Neuronal stem cell (in vitro differentiated cells): ENCODE measurements around the gene SLC26A11.

Experiments
- DNase-seq: peaks from one replicate; pipeline ENCODE4 v3.0.0-alpha.2; 2013; ENCODE audit warnings: low spot score
- H2AFZ ChIP-seq: one replicate; pipeline ENCODE4 v1.6.1; 2013; ENCODE audit warnings: mild to moderate bottlenecking, low read length, inconsistent platforms
- H2AK5ac ChIP-seq: 2 replicates; pipeline ENCODE4 v1.6.1; 2013; ENCODE audit warnings: low read depth, mild to moderate bottlenecking, inconsistent platforms, low read length, moderate library complexity, mixed read lengths
- H2BK120ac ChIP-seq: 2 replicates; pipeline ENCODE4 v1.6.1; 2013; ENCODE audit warnings: low read depth, mild to moderate bottlenecking, inconsistent platforms, low read length, moderate library complexity, mixed read lengths
- H2BK12ac ChIP-seq: one replicate; pipeline ENCODE4 v1.6.1; 2013; ENCODE audit warnings: low read length, inconsistent platforms
- H2BK15ac ChIP-seq: 2 replicates; pipeline ENCODE4 v1.6.1; 2013; ENCODE audit warnings: mild to moderate bottlenecking, low read length, inconsistent platforms, mixed read lengths
- H2BK5ac ChIP-seq: one replicate; pipeline ENCODE4 v1.6.1; 2013; ENCODE audit warnings: inconsistent platforms, mild to moderate bottlenecking, low read length, moderate library complexity
- H3K14ac ChIP-seq: one replicate; pipeline ENCODE4 v1.6.1; 2013; ENCODE audit warnings: low read length, inconsistent platforms
- H3K18ac ChIP-seq: 2 replicates; pipeline ENCODE4 v1.6.1; 2013; ENCODE audit warnings: low read length, inconsistent platforms
- H3K23ac ChIP-seq: 2 replicates; pipeline ENCODE4 v1.6.1; 2013; ENCODE audit warnings: low read depth, mild to moderate bottlenecking, mixed read lengths, low read length, inconsistent platforms; ENCODE audit not compliant: poor library complexity
- H3K27ac ChIP-seq: replicated peaks from 3 replicates; pipeline ENCODE4 v1.5.1; 2013; ENCODE audit warnings: low read length, inconsistent platforms
- H3K27me3 ChIP-seq, 3 experiments: 2 replicates each; pipeline ENCODE4 v1.6.1; 2013; ENCODE audit warnings: low read length in 3 of 3, mild to moderate bottlenecking in 2 of 3, inconsistent platforms in 1 of 3, low read depth in 1 of 3, mixed read lengths in 1 of 3, moderate library complexity in 1 of 3; ENCODE audit not compliant: control insufficient read depth in 3 of 3, insufficient read depth in 3 of 3
- H3K36me3 ChIP-seq, 2 donors: replicated peaks in 1 of 2; 2 replicates each; pipeline ENCODE4 v1.6.1; 2013; ENCODE audit warnings: low read length in 2 of 2; ENCODE audit not compliant: control insufficient read depth in 2 of 2, insufficient read depth in 2 of 2
- H3K4ac ChIP-seq: 2 replicates; pipeline ENCODE4 v1.6.1; 2013; ENCODE audit warnings: inconsistent platforms, mild to moderate bottlenecking, low read length, moderate library complexity
- H3K4me1 ChIP-seq, 2 donors: 1 replicate in 1 of 2; 2 replicates in 1 of 2; pipeline ENCODE4 v1.6.1; 2013; ENCODE audit warnings: low read length in 2 of 2, low read depth in 1 of 2; ENCODE audit not compliant: control insufficient read depth in 2 of 2, insufficient read depth in 1 of 2
- H3K4me2 ChIP-seq: one replicate; pipeline ENCODE4 v1.6.1; 2013; ENCODE audit warnings: mild to moderate bottlenecking, low read length, inconsistent platforms; ENCODE audit not compliant: insufficient read depth, poor library complexity, severe bottlenecking
- H3K4me3 ChIP-seq, 2 donors: 2 replicates each; pipeline ENCODE4 v1.5.1; 2013; ENCODE audit warnings: low read length in 2 of 2, mild to moderate bottlenecking in 2 of 2, inconsistent platforms in 1 of 2, moderate library complexity in 1 of 2
- H3K79me1 ChIP-seq: one replicate; pipeline ENCODE4 v1.6.1; 2013; ENCODE audit warnings: low read depth, mild to moderate bottlenecking, inconsistent platforms, low read length, moderate library complexity
- H3K9ac ChIP-seq: one replicate; pipeline ENCODE4 v1.6.1; 2013; ENCODE audit warnings: mild to moderate bottlenecking, low read depth, low read length, inconsistent platforms; ENCODE audit not compliant: poor library complexity
- H3K9me3 ChIP-seq, 2 donors: replicated peaks in 1 of 2; 2 replicates each; pipeline versions ENCODE3 to v1.6.1; 2013; ENCODE audit warnings: low read length in 2 of 2, mild to moderate bottlenecking in 2 of 2, inconsistent platforms in 1 of 2, low read depth in 1 of 2, mixed read lengths in 1 of 2, moderate library complexity in 1 of 2; ENCODE audit not compliant: control insufficient read depth in 2 of 2, insufficient read depth in 1 of 2
- H4K8ac ChIP-seq: one replicate; pipeline ENCODE4 v1.6.1; 2013; ENCODE audit warnings: low read depth, mild to moderate bottlenecking, inconsistent platforms, low read length, moderate library complexity
- H4K91ac ChIP-seq: one replicate; pipeline ENCODE4 v1.6.1; 2013; ENCODE audit warnings: low read length, low read depth, mild to moderate bottlenecking, inconsistent platforms; ENCODE audit not compliant: poor library complexity
- WGBS, 2 donors: extraction: QIAGEN DNeasy Blood & Tissue Kit; methylation state at CpG; one replicate each; pipeline ENCODE4 v1.1.7; 2013; ENCODE audit warnings: missing lambda C conversion rate in 2 of 2, mixed read lengths in 1 of 2; ENCODE audit not compliant: insufficient read length in 2 of 2, insufficient replicate concordance in 1 of 2; ENCODE audit errors: extremely low coverage in 2 of 2; 5-methylcytosine and 5-hydroxymethylcytosine counted together

The SLC26A11 gene

DNA sequence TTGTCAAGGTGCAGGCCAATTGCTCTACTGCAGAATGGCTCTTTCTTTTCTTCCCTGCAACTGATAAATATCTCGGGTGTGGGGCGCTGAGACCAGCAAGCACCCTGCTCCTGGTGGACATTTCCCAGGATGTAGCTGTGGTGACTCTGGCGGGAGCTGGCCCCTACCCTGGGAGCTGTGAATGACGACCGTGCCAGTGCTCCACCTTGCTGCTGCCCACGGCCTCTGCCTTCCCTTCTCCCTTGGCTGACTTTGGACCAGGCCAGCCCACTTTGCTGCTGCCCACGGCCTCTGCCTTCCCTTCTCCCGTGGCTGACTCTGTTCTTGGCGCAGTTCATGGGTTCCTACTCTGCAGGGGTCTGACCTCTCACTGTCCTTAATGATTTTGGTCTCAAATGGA lies 34.3 kb upstream of the SLC26A11 start:
- peak overlapping the region; percentile 24 for H2BK12ac ChIP-seq
- H4K8ac ChIP-seq, result no peak overlapping the region
- no peak overlapping the region for H3K4me2 ChIP-seq
- H3K79me1 ChIP-seq, result no peaks in the 10 kb centered on the region
- H3K4ac ChIP-seq, result peak overlapping the region; percentile 57
- H3K36me3 ChIP-seq, result no peaks in the 10 kb centered on the region
- H3K27ac ChIP-seq, result no peak overlapping the region
- no peak overlapping the region for H2AK5ac ChIP-seq
- H2AFZ ChIP-seq, result no peak overlapping the region
- H4K91ac ChIP-seq, result no peak overlapping the region
- H3K27me3 ChIP-seq, result no peaks in the 10 kb centered on the region
- no peak overlapping the region for H3K4me3 ChIP-seq
- WGBS, 2 donors, result no CpG with 5 or more reads among the region's 9 CpGs
- no peak overlapping the region for H2BK120ac ChIP-seq
- no peak for DNase-seq
- no peak overlapping the region for H3K18ac ChIP-seq
- no peak overlapping the region for H3K14ac ChIP-seq
- H3K9me3 ChIP-seq, result no peaks in the 10 kb centered on the region
- no peak overlapping the region for H2BK5ac ChIP-seq
- no peak overlapping the region for H3K23ac ChIP-seq
- H3K9ac ChIP-seq, result no peak overlapping the region
- peak overlapping the region; percentile 76 for H2BK15ac ChIP-seq
- peaks cover 10 to 12% of the 10 kb centered on the region in 2 donors for H3K4me1 ChIP-seq

DNA sequence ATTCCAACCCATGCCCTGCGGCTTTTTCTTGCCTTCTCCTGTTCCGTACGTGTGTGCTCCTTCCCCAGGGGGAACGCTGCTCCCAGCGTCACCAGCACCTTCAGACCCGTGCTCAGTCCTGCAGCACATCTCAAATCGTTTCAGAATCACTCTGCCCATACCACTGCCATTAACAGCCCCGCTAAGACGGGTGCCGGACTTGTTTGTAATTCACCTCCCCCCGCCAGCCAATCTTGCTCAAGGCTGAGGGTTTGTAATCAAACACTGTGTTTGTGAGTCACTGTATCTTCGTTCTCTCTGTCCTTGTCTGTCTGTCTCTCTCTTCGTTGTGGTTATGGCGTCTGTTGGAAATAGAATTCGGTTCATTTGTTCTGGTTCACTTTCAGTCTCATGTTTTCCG lies 33.1 kb upstream of the SLC26A11 start:
- Histone ChIP-seq H2BK12ac (no peak overlapping the region), H3K9me3 (no peaks in the 10 kb centered on the region), H3K27ac (no peak overlapping the region), H2AFZ (no peak overlapping the region), H2BK120ac (no peak overlapping the region), H3K4me2 (no peak overlapping the region), H3K79me1 (no peaks in the 10 kb centered on the region), H2AK5ac (no peak overlapping the region), H3K23ac (no peak overlapping the region), H4K91ac (no peak overlapping the region), H3K4me3 (no peak overlapping the region), H3K27me3 (peaks cover 0 to 4% (median 0%) of the 10 kb centered on the region in 3 experiments), H3K18ac (no peak overlapping the region), H3K14ac (no peak overlapping the region), H3K4me1 (peaks cover 11 to 22% of the 10 kb centered on the region in 2 donors), H3K4ac (no peak overlapping the region), H3K36me3 (no peaks in the 10 kb centered on the region), H3K9ac (no peak overlapping the region), H2BK15ac (no peak overlapping the region), H2BK5ac (no peak overlapping the region), H4K8ac (no peak overlapping the region)
- WGBS, 2 donors, result no CpG with 5 or more reads among the region's 16 CpGs
- DNase-seq, result no peak

DNA sequence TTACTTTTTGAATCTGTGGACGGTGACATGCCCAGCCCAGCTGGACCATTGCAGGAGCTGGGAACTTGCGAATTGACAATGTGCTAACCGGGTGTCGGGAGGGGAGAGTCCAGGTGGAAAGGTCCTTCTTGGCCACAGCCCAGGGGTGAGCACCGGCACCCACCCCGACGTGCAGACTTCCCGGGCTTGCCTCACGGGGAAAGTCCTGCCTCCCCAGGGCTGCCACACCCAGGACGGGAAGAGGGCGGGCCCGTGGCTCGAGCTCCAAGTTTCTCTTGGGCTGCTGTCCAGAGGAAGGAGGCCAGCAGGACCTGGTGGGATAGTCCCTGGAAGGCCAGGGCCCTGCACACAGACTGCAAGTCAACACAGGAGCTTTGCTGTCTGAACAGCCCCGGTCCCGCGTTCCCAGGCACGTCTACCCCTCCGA lies 32.7 kb upstream of the SLC26A11 start:
- Histone ChIP-seq H3K79me1 (no peaks in the 10 kb centered on the region), H2AFZ (no peak overlapping the region), H3K9me3 (no peaks in the 10 kb centered on the region), H4K8ac (no peak overlapping the region), H3K4me1 (peaks cover 14 to 26% of the 10 kb centered on the region in 2 donors), H3K23ac (peak overlapping the region; percentile 13), H3K14ac (no peak overlapping the region), H3K27ac (no peak overlapping the region), H2BK12ac (no peak overlapping the region), H3K18ac (peak overlapping the region; percentile 30), H3K27me3 (peaks cover 0 to 7% (median 0%) of the 10 kb centered on the region in 3 experiments), H2BK5ac (no peak overlapping the region), H4K91ac (no peak overlapping the region), H3K36me3 (no peaks in the 10 kb centered on the region), H2BK120ac (peak overlapping the region; percentile 39), H3K4me3 (no peak overlapping the region), H2BK15ac (peak overlapping the region; percentile 43), H3K9ac (peak overlapping the region; percentile 10), H2AK5ac (no peak overlapping the region), H3K4me2 (no peak overlapping the region), H3K4ac (no peak overlapping the region)
- WGBS, 2 donors, result no CpG with 5 or more reads among the region's 18 CpGs
- DNase-seq, result no peak

DNA sequence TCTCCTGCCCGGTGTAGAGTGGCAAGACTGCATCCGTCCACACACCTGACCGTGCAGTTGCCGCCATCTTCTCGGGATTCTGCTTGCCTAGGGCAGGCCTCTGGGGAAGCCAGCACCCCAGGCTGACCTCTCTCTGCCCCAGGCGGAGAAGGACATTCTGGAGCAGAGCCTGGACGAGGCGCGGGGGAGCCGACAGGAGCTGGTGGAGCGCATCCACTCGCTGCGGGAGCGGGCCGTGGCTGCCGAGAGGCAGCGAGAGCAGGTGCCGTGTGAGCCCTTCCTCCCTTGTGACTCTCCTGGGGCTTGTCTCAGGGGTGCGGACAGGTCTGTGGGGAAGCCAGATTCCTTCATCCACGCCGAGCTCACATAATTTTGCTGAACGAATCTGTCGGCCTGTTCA lies 30.6 kb upstream of the SLC26A11 start:
- H3K36me3 ChIP-seq, result no peaks in the 10 kb centered on the region
- H3K18ac ChIP-seq, result no peak overlapping the region
- H3K4me1 ChIP-seq, result peaks cover 6 to 18% of the 10 kb centered on the region in 2 donors
- no peak overlapping the region for H3K4ac ChIP-seq
- no peak for DNase-seq
- no peak overlapping the region for H3K27ac ChIP-seq
- peak overlapping the region; percentile 14 for H2BK5ac ChIP-seq
- H2AFZ ChIP-seq, result no peak overlapping the region
- H2BK120ac ChIP-seq, result no peak overlapping the region
- H3K9me3 ChIP-seq, result no peaks in the 10 kb centered on the region
- no peak overlapping the region for H2AK5ac ChIP-seq
- no peak overlapping the region for H4K8ac ChIP-seq
- peaks cover 0 to 21% (median 0%) of the 10 kb centered on the region in 3 experiments for H3K27me3 ChIP-seq
- no peak overlapping the region for H3K4me3 ChIP-seq
- no peak overlapping the region for H3K4me2 ChIP-seq
- H3K23ac ChIP-seq, result no peak overlapping the region
- no CpG with 5 or more reads among the region's 23 CpGs for WGBS, 2 donors
- H2BK12ac ChIP-seq, result no peak overlapping the region
- no peaks in the 10 kb centered on the region for H3K79me1 ChIP-seq
- H4K91ac ChIP-seq, result no peak overlapping the region
- no peak overlapping the region for H3K9ac ChIP-seq
- H2BK15ac ChIP-seq, result no peak overlapping the region
- H3K14ac ChIP-seq, result no peak overlapping the region
